Neutrophil (primary cell): ENCODE data around the gene KITLG.
"Not testable (repeated sequence)": the region's sequence is repeated elsewhere in the genome, so short reads cannot be mapped to it uniquely, and the experiment has no call there.

Source experiments
- H3K27ac ChIP-seq: fragments of 200-600 bp; sonication (generic); 2 replicates; pipeline ENCODE4 v1.5.1; 2016; ENCODE audit warnings: mild to moderate bottlenecking, moderate library complexity
- H3K27me3 ChIP-seq: fragments of 200-600 bp; sonication (generic); 2 replicates; pipeline ENCODE4 v1.6.0; 2016; ENCODE audit warnings: mild to moderate bottlenecking
- H3K36me3 ChIP-seq: fragments of 200-600 bp; sonication (generic); 2 replicates; pipeline ENCODE4 v1.5.1; 2017
- H3K4me1 ChIP-seq, 2 experiments: fragments of 200-600 bp in 1 of 2; sonication (generic) in 1 of 2; 1 replicate in 1 of 2; 2 replicates in 1 of 2; pipeline versions ENCODE4 v1.5.1 to v1.6.1; 2013 to 2016; ENCODE audit warnings: low read depth in 1 of 2, low read length in 1 of 2, mild to moderate bottlenecking in 1 of 2, moderate library complexity in 1 of 2; ENCODE audit not compliant: control insufficient read depth in 1 of 2, insufficient read depth in 1 of 2
- H3K4me3 ChIP-seq, 2 experiments: fragments of 200-600 bp in 1 of 2; sonication (generic) in 1 of 2; 1 replicate in 1 of 2; 2 replicates in 1 of 2; pipeline ENCODE4 v1.5.1; 2013 to 2016; ENCODE audit warnings: low read depth in 1 of 2, low read length in 1 of 2, mild to moderate bottlenecking in 1 of 2, moderate library complexity in 1 of 2
- H3K9me3 ChIP-seq: fragments of 200-600 bp; sonication (generic); 2 replicates; pipeline ENCODE4 v1.5.1; 2016
- TF ChIP-seq, protein P1 (sequence below): fragments of 200-600 bp; sonication (generic); IDR thresholded peaks from 2 replicates; pipeline ENCODE4 v1.5.1; 2016; ENCODE audit warnings: antibody characterized with exemption

KITLG gene

DNA sequence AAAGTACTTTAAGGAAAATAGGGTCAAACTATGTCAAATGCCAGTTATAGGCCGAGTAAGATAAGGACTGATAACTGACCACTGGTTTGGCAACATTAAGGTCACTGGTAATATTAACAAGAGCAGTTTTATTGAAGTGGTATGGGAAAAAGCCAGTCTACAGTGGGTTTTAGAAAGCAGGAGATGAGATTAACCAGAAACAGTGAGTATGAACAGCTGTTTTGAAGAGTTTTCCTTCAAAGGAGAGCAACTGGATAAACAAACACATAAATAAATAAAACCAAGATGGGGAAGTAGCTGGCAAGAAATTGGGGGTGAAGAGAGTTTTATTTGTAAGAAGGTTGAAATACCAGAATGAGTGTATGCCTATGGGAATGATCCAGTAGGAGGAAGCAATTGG, 30.3 kb downstream of the KITLG start:
- H3K4me1 ChIP-seq = no peaks in the 10 kb centered on the region
- TF ChIP-seq, protein P1, sequence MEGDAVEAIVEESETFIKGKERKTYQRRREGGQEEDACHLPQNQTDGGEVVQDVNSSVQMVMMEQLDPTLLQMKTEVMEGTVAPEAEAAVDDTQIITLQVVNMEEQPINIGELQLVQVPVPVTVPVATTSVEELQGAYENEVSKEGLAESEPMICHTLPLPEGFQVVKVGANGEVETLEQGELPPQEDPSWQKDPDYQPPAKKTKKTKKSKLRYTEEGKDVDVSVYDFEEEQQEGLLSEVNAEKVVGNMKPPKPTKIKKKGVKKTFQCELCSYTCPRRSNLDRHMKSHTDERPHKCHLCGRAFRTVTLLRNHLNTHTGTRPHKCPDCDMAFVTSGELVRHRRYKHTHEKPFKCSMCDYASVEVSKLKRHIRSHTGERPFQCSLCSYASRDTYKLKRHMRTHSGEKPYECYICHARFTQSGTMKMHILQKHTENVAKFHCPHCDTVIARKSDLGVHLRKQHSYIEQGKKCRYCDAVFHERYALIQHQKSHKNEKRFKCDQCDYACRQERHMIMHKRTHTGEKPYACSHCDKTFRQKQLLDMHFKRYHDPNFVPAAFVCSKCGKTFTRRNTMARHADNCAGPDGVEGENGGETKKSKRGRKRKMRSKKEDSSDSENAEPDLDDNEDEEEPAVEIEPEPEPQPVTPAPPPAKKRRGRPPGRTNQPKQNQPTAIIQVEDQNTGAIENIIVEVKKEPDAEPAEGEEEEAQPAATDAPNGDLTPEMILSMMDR = no peak
- H3K27me3 ChIP-seq = no peaks in the 10 kb centered on the region
- no peak overlapping the region for H3K4me3 ChIP-seq
- H3K9me3 ChIP-seq = no peaks in the 10 kb centered on the region
- no peaks in the 10 kb centered on the region for H3K36me3 ChIP-seq
- no peak overlapping the region for H3K27ac ChIP-seq

DNA sequence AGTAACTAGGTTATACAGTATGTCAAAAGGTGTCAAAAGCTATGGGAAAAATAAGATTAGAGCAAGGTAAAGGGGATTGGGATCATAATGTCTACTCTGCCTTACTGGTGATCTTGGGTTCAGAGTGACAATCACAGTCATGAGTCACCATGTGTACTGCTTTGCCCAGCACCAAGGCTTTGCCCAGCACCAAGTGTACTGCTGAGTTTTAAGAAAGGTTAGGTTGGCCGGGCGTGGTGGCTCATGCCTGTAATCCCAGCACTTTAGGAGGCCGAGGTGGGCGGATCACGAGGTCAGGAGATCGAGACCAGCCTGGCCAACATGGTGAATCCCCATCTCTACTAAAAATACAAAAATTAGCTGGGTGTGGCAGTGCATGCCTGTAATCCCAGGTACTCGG, 32.3 kb downstream of the KITLG start:
- not testable (repeated sequence) for H3K27ac ChIP-seq

DNA sequence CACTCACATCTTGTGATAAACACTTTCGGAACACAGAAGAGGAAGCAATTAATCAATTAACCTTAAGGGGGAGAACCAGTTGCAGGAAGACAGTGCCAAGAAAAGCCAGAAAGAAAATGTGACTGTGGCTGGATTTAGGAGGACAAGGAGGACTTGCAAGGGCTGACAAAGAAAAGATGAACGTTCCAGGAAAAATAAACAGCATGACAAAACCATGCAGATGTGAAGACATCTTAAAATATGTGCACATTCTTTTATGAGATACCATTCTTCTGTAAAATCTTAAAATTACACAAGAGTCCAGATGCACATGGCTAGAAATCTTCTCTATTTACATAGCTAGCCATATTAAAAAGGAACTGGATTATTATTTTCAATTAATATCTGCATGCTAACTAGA, 33.4 kb downstream of the KITLG start:
- TF ChIP-seq, protein P1 = no peak
- Histone ChIP-seq H3K9me3 (no peaks in the 10 kb centered on the region), H3K27me3 (no peaks in the 10 kb centered on the region)

More for the DNA sequence above, 32.3 kb downstream of the KITLG start:
- not testable (repeated sequence) for H3K4me1 ChIP-seq, H3K36me3 ChIP-seq, H3K9me3 ChIP-seq, H3K27me3 ChIP-seq, H3K4me3 ChIP-seq

DNA sequence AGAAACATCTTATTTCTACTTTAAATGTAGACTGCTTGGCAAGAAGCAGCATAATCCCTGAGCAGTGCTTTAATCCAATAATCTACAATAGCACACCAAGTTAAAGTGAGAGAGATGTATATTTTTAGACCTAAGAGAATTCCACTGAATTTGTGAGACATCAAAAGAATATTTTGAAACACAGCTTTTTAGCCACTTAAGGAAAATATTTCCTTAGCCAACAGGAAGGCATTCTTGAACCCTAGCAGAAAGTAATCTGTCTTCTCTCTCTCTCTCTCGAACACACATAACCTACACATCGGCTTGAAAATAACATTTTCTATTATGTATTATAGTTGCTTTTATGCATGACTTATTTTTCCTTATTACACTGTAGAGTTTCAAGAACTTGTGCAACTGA, 34.0 kb downstream of the KITLG start:
- Histone ChIP-seq H3K27ac (no peak overlapping the region), H3K4me1 (no peaks in the 10 kb centered on the region), H3K9me3 (no peaks in the 10 kb centered on the region), H3K27me3 (no peaks in the 10 kb centered on the region), H3K4me3 (no peak overlapping the region), H3K36me3 (no peaks in the 10 kb centered on the region)
- TF ChIP-seq, protein P1 = no peak

More for the DNA sequence above, 33.4 kb downstream of the KITLG start:
- Histone ChIP-seq H3K36me3 (no peaks in the 10 kb centered on the region), H3K4me3 (no peak overlapping the region), H3K4me1 (no peaks in the 10 kb centered on the region), H3K27ac (no peak overlapping the region)

DNA sequence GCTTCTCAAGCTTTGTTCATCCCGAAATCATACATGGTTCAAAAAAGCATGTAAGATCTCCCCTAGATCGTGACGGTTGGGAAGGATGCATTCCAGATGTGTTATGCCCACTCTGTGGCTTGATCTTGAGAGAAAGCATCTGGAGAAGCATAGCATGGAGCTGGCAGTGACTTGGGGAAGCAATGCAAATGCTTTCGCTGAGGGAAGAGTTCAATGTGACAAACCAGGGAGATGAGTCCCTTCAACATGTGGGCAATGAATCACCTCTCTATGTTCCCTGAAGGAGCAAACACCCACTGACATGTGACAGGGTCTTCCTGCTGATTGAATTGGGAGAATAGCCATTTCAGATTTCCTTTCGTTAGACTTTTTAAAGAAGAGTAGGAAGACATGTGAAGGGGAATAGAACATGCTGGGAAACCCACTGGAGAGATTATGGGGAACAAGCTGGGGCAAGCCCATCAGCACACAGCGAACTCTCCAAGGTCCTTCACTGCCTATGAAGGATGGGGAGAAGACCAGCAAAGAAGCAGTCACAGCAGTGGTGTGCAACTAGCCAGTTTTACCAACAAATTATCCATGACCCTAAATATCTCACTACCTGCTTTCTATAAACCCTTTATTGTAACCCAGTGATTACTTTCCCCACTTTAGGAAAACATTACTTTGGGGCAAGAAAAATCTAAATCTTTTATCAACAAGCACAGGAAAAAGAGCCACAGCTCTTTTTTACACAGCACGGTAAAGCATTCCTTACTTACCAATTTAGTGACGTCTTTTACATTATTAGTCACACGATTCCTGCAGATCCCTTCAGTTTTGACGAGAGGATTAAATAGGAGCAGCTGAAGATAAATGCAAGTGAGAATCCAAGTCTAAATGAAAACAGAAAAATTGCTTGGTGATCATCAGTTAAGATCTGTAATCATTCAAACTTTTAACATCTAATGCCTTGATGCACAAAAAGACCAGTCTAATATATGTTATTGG, 35.0 kb downstream of the KITLG start:
- H3K27ac ChIP-seq = no peak overlapping the region
- H3K27me3 ChIP-seq = no peaks in the 10 kb centered on the region
- TF ChIP-seq, protein P1 = no peak
- no peaks in the 10 kb centered on the region for H3K4me1 ChIP-seq
- no peaks in the 10 kb centered on the region for H3K36me3 ChIP-seq
- no peaks in the 10 kb centered on the region for H3K9me3 ChIP-seq
- H3K4me3 ChIP-seq = no peak overlapping the region

DNA sequence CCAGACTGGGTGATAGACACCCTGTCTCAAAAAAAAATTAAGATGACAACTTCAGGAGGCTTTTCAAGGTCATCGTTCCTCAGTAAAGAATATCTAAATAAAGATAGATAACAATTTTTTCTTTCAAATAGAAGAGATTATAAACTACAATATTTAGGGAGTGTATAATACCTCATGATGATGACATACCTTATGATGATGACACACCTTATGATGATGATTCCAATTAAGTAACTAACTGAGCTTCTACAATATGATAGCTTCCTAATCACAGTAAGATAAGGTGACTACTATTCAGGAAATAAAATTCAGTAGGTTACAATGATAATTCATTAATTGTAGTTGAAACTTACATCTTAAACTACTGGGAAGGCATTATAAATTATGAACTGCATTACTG, 40.4 kb downstream of the KITLG start:
- Histone ChIP-seq H3K9me3 (no peaks in the 10 kb centered on the region), H3K27me3 (no peaks in the 10 kb centered on the region), H3K4me1 (no peaks in the 10 kb centered on the region), H3K36me3 (no peaks in the 10 kb centered on the region), H3K4me3 (no peak overlapping the region), H3K27ac (no peak overlapping the region)
- TF ChIP-seq, protein P1 = no peak
